ENCODE measurements around the gene NOP53.
"Not testable (repeated sequence)": the region's sequence is repeated elsewhere in the genome, so short reads cannot be mapped to it uniquely, and the experiment has no call there.

The NOP53 gene

DNA sequence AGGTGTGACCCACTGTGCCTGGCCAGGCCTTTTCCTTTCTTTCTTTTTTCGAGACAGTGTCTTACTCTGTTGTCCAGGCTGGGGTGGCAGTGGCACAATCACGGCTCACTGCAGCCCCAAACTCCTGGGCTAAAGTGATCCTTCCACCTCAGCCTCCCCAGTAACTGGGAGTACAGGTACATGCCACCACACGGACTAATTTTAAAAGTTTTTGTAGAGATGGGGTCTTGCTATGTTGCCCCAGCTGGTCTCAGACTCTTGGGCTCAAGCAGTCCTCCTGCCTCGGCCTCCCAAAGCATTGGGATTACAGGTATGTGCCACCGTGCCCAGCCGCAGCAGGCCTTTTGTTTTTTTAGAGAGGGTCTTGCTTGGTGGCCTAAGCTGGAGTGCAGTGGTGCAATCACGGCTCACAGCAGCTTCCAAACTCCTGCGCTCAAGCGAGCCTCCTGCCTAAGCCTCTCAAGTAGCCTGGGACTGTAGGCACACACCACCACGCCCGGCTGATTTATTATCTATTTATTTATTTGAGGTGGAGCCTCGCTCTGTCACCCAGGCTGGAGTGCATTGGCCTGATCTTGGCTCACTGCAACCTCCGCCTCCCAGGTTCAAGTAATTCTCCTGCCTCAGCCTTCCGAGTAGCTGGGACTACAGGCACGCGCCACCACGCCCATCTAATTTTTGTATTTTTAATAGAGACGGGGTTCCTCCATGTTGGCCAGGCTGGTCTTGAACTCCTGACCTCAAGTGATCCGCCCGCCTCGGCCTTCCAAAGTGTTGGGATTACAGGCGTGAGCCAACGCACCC is 32.1 kb downstream of the NOP53 start:
- DNase-seq (ENCODE audit: low spot score), result not testable (repeated sequence)

GRCh38 chr19:47778049-47778953 is 33.0 kb downstream of the NOP53 start, which contains the start of gene SELENOW:
Gene SELENOW (plus strand): TSS chr19:47778703. CDS start chr19:47778786, 83 bp downstream.
- peak; percentile 95 for DNase-seq (ENCODE audit: low spot score)

DNA sequence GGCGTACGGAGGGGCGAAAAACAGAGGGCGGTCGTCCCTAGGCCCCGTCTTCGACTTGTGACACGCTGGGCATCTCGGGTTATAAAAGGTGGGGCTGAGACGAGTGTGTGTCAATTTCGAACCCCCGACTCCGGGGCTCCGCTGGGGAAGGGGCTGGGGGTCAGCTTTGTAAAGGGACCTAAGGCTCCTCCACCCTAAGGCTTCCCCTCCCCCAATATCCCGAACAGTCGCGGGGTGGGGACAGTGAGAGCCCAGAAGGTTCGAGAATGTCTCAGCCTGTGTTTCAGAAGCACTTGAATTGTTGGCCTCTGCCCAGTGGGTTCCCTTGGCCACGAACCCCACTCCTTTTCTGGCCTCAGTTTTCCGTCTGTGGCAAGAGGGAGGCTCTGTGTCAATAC is 33.6 kb downstream of the NOP53 start:
- peak; percentile 29 for DNase-seq (ENCODE audit: low spot score)

DNA sequence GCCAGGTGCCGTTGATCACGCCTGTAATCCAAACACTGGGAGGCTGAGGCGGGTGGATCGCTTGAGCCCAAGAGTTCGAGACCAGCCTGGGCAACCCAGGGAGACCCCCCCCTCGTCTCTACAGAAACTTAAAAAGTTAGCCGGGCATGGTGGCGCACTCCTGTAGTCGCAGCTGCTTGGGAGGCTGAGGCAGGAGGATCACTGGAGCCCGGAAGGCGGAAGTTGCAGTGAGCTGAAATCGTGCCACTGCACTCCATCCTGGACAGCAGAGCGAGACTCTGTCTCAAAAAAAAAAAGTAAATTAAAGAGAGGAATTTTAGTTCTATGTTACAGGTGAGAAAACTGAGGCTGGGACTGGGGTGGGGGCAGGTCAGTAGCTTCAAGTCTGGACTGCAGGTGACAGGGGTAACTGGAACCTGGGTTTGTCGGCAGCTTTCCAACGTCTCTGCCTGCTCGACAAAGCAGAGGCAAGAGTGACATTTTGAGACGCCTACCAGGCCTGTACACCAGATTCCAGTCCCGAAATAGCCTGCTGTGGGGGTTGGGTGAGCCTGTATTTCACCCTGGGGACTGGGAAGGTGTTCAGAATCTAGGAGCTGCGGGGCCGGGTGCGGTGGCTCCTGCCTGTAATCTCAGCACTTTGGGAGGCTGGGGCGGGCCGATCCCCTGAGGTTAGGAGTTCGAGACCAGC is 34.3 kb downstream of the NOP53 start:
- no peak for DNase-seq (ENCODE audit: low spot score)

- DNase-seq (ENCODE audit: low spot score), result no peak
Measured at GRCh38 chr19:47780215-47780551, 34.8 kb downstream of the NOP53 start.

- no peak for DNase-seq (ENCODE audit: low spot score)
Measured at GRCh38 chr19:47781590-47782262, 36.4 kb downstream of the NOP53 start.

DNA sequence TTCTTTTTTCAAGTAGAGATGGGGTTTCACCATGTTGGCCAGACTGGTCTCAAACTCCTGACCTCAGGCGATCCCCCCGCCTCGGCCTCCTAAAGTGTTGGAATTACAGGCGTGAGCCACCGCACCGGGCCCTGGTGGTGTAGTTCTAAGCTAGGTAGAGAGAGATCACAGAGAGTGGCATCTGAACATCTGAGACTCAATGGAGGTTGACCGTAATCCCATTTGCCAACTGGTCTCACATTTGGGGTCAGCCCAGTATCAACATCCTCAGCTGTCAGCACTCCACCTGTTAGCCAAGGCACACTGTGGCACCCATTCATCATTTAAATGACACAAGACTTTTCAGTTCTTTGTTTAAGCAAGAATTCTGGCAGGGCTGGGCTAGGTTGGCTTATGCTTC is 41.2 kb downstream of the NOP53 start:
- no peak for DNase-seq (ENCODE audit: low spot score)

DNA sequence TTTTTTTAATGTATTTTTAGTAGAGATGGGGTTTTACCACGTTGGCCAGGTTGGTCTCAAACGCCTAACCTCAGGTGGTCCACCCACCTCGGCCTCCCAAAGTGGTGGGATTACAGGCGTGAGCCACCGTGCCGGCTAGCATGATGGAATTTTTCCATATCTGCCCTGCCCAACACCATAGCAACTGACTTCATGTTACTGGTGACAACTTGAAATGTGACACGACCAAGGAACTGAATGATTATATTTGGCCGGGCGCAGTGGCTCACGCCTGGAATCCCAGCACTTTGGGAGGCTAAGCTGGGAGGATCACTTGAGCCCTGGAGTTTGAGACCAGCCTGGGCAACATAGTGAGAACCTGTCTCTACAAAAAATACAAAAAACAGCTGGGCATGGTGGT is 42.0 kb downstream of the NOP53 start:
- not testable (repeated sequence) for DNase-seq (ENCODE audit: low spot score)

DNA sequence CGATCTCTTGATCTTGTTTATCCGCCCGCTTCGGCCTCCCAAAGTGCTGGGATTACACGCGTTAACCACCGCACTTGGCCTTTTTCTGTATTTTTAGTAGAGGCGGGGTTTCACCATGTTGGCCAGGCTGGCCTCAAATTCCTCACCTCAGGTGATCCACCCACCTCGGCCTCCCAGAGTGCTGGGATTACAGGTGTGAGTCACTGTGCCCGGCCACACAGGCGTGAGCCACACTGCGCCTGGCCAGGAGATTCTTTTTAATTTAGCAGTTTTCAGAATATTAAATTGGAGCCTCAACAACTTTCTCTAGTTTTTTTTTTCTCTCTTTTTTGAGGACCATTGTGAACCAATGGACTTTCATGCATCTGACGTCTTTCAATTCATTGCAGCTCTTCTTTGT is 44.5 kb downstream of the NOP53 start:
- not testable (repeated sequence) for DNase-seq (ENCODE audit: low spot score)

DNA sequence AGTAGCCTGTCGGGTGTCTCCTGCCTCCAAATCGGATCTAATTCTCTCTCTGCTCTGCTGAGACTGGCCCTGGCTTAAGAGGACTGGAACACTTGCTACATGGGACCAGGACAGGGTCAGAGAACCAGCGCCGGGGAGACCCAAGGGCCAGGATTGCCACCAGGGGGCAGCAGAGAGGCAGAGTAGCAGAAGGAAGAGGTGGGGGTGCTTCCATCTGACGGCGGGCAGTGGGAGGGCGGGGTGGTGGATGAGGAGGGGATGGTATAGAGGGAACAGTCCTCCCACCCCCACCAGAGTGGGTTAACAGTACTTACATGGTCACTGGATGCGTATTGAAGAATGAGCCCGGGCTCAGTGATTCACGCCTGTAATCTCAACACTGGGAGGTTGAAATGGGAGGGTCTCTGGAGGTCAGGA is 45.1 kb downstream of the NOP53 start:
- peak; percentile 93 for DNase-seq (ENCODE audit: low spot score)

- no peak for DNase-seq (ENCODE audit: low spot score)
Measured at GRCh38 chr19:47792616-47793015, 47.3 kb downstream of the NOP53 start.

DNA sequence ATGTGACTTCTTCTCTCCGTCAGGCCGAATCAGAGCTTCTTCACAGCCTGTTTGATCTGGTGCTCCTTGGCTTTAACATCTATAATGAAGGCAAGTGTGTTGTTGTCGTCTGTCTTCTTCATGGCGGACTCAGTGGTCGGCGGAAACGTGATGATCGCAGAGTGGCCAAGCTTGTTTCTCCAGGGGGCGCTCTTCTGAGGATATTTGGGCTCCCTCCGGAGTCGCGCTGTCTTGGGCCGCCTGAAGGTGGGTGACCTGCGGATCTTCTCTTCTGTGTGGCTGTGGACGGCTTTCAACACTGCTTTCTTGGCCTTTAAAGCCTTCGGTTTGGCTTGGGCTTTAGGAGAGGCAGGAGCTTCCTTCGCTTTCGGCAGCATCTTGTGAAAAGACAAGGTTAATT is 49.2 kb downstream of the NOP53 start:
- no peak for DNase-seq (ENCODE audit: low spot score)

DNA sequence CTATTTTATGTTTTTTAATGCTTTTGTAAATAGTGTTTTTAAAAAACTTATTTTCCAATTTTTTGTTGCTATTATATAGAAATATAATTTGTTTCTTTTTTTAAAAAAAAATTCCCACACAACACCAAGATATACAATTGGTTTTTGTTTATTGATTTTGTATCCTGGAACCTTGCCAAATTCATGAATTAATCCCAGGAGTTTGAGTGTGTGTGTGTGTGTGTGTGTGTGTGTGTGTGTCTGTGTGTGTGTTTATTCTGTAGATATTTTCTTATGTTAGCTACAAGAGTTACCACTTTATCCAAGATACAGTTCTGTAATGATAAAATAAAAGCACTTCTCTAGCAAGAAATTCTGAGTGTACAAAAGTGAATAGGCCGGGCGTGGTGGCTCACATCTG is 51.4 kb downstream of the NOP53 start:
- DNase-seq (ENCODE audit: low spot score), result no peak

DNA sequence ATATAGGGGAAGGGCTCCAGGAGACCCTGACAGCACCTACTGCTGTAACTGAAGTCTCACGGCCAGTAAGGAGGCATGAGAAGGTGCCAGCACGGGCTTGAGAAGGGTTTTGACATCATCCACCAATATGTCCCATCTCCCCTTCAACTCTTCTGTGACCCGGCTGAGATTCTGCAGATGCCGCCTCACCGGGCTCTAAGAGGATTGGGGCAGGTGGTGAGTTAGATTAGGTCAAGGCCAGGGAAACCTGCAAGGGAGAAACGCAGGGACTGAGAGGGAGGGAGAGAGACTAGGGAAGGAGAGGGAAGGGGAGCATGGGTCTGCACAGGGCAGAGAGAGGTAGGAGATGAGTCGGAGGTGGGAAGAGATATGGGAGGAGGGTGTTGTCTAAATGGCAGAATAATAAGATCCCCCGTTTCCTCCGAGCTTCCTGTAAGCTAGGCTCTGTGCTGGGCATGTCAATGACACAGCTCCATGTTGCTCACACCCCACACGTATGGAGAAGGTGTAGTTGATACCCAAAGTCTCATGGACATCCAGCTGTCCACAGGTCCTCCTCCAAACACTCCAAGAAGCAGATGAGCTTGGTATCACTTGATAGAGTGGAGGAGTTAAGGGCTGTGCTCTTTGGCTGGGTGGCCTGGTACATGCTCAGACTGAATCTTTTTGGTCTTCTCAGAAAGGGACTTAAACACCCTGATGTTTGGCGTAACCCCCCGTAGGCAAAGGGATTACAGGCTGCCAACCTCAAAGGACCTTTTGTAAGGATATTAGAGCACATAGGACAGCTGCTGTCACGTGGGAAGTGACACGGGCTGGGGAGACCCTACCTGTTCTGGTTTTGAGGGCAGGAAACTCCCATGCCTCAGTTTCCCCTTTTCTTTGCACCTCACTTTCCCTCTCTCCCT is 52.9 kb downstream of the NOP53 start:
- DNase-seq (ENCODE audit: low spot score), result no peak

GRCh38 chr19:47798904-47799266 is 53.5 kb downstream of the NOP53 start:
- DNase-seq (ENCODE audit: low spot score), result no peak

DNA sequence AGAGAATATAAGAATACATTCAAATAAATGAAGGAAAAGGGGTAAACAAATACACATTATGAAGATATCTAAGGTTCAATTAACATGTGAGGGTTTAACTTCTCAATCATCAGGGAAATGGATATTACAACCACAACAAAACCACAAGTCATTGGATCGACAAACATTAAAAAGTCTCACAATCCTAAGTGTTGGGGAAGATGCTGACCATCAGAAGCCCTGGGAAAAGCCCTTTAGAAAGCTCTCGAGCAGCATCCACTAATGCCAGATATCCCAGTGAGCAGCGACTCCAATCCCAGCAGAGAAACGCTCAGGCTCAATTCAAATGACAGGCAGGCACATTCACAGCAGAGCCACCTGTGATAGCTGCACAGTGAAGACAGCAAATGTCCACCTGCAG is 55.9 kb downstream of the NOP53 start:
- no peak for DNase-seq (ENCODE audit: low spot score)

DNA sequence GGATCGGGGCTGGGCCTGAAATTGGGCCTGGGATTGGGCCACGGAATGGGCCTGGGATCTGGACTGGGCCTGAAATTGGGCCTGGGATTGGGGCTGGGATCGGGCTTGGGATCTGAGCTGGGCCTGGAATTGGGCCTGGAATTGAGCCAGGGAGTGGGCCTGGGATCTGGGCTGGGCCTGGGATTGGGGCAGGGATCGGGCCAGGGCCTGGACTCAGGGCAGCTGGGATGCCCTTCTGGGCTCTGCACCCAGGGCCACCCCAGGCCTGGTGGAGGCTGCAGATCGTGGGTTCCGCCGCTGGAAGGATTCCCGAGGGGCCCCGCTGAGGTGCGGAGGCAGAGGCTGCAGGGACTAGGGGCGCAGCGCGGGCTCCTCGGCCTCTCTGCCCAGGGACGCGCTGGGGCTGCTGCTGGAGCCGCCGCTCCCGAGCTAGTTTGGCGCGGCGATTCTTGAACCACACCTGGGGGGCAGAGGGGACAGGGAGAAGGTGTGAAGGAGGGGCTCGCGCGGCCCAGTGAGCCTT is 57.2 kb downstream of the NOP53 start:
- no peak for DNase-seq (ENCODE audit: low spot score)

GRCh38 chr19:47803148-47803547 is 57.8 kb downstream of the NOP53 start:
- DNase-seq (ENCODE audit: low spot score), result not testable (repeated sequence)

- DNase-seq (ENCODE audit: low spot score), result not testable (repeated sequence)
Measured at GRCh38 chr19:47803671-47804070, 58.3 kb downstream of the NOP53 start.

- not testable (repeated sequence) for DNase-seq (ENCODE audit: low spot score)
Measured at GRCh38 chr19:47804451-47804850, 59.1 kb downstream of the NOP53 start, which contains the start of gene TPRX1. Gene TPRX1 (minus strand): TSS chr19:47804551. CDS start chr19:47804539, 12 bp downstream.

GRCh38 chr19:47805313-47805712 is 60.0 kb downstream of the NOP53 start:
- no peak for DNase-seq (ENCODE audit: low spot score)

Data from iPS-NIHi11 (cell line).